ENCODE results near the gene ALG9. TPM values are rescaled to one million over a fixed set of nuclear protein-coding genes. Genes with fewer than 3 reads are reported as not detected.
A peak's percentile ranks its signal among the peaks of the same experiment; 100 is the strongest.

ALG9 gene
- total and polyA plus RNA-seq, 2 donors from 2014 or later: 27.8 to 30.0 TPM

GRCh38 chr11:111910676-111911562, 39.5 kb upstream of the ALG9 start:
- Histone ChIP-seq H3K4me3 (ENCODE audit: low read length in 3 of 3) (peak overlapping the region in 2 of 3 donors; percentile 38 to 59), H3K4me1 (ENCODE audit: control insufficient read depth in 2 of 3, insufficient read depth in 2 of 3, low read depth in 1 of 3, low read length in 3 of 3) (peaks cover 0 to 20% (median 10%) of the 10 kb centered on the region in 3 donors), H3K36me3 (ENCODE audit: control insufficient read depth in 2 of 3, insufficient read depth in 3 of 3, low read length in 3 of 3) (no peaks in the 10 kb centered on the region), H3K27ac (ENCODE audit: low read depth in 2 of 2, low read length in 2 of 2) (peak overlapping the region; percentile 90 to 91), H3K9me3 (ENCODE audit: control insufficient read depth in 2 of 3, insufficient read depth in 1 of 3, low read length in 3 of 3) (no peaks in the 10 kb centered on the region), H3K27me3 (ENCODE audit: control insufficient read depth, insufficient read depth, low read length) (no peaks in the 10 kb centered on the region), H3K9ac (ENCODE audit: low read length in 3 of 3) (peak overlapping the region in 2 of 3 donors; percentile 76 to 77)
- TF ChIP-seq CTCF (IDR thresholded peaks at IDR 0.05; ENCODE audit: borderline replicate concordance, extremely low read depth, insufficient read depth): no peak
- FAIRE-seq (no peak), DNase-seq (no peak)
- intact Hi-C loops (cut with DNase I): no loop called here

GRCh38 chr11:111909378-111909777, 38.0 kb upstream of the ALG9 start:
- no peak for TF ChIP-seq CTCF (IDR thresholded peaks at IDR 0.05; ENCODE audit: borderline replicate concordance, extremely low read depth, insufficient read depth)
- Histone ChIP-seq H3K9ac (ENCODE audit: low read length in 3 of 3) (peak overlapping the region in 1 of 3 donors; percentile 77), H3K27ac (ENCODE audit: low read depth in 2 of 2, low read length in 2 of 2) (peak overlapping the region; percentile 90 to 91), H3K4me1 (ENCODE audit: control insufficient read depth in 2 of 3, insufficient read depth in 2 of 3, low read depth in 1 of 3, low read length in 3 of 3) (peaks cover 0 to 20% (median 10%) of the 10 kb centered on the region in 3 donors), H3K27me3 (ENCODE audit: control insufficient read depth, insufficient read depth, low read length) (no peaks in the 10 kb centered on the region), H3K9me3 (ENCODE audit: control insufficient read depth in 2 of 3, insufficient read depth in 1 of 3, low read length in 3 of 3) (no peaks in the 10 kb centered on the region), H3K36me3 (ENCODE audit: control insufficient read depth in 2 of 3, insufficient read depth in 3 of 3, low read length in 3 of 3) (no peaks in the 10 kb centered on the region), H3K4me3 (ENCODE audit: low read length in 3 of 3) (peak overlapping the region in 2 of 3 donors; percentile 38 to 59)
- intact Hi-C loops (cut with DNase I): no loop called here
- DNase-seq: no peak
- FAIRE-seq: no peak

- H3K9me3 ChIP-seq (ENCODE audit: control insufficient read depth in 2 of 3, insufficient read depth in 1 of 3, low read length in 3 of 3): no peaks in the 10 kb centered on the region
- no peak for TF ChIP-seq CTCF (IDR thresholded peaks at IDR 0.05; ENCODE audit: borderline replicate concordance, extremely low read depth, insufficient read depth)
- no peak for DNase-seq
- no peak for FAIRE-seq
- peaks cover 0 to 18% (median 10%) of the 10 kb centered on the region in 3 donors for H3K4me1 ChIP-seq (ENCODE audit: control insufficient read depth in 2 of 3, insufficient read depth in 2 of 3, low read depth in 1 of 3, low read length in 3 of 3)
- H3K27me3 ChIP-seq (ENCODE audit: control insufficient read depth, insufficient read depth, low read length): no peaks in the 10 kb centered on the region
- intact Hi-C loops (cut with DNase I): no loop called here
- peak overlapping the region in 1 of 3 donors; percentile 77 for H3K9ac ChIP-seq (ENCODE audit: low read length in 3 of 3)
- no peaks in the 10 kb centered on the region for H3K36me3 ChIP-seq (ENCODE audit: control insufficient read depth in 2 of 3, insufficient read depth in 3 of 3, low read length in 3 of 3)
- H3K4me3 ChIP-seq (ENCODE audit: low read length in 3 of 3): peak overlapping the region in 1 of 3 donors; percentile 59
- peak overlapping the region; percentile 33 to 91 for H3K27ac ChIP-seq (ENCODE audit: low read depth in 2 of 2, low read length in 2 of 2)
Measured at GRCh38 chr11:111908639-111909305, 37.4 kb upstream of the ALG9 start.

Measured in kidney (tissue), 14 donors.